HCT116 (cell line): Measurements from ENCODE around the gene PLBD2. TPM values are rescaled to one million over a fixed set of nuclear protein-coding genes. Genes with fewer than 3 reads are reported as not detected.

Source experiments
- ATAC-seq: fragments of 200-7000 bp; cut with Tn5 transposase; 2 replicates; pipeline ENCODE4 v1.9.1; 2020; ENCODE audit warnings: mild to moderate bottlenecking, moderate library complexity
- BruUV-seq: library from RNA; stranded (reverse); fragments of 400-500 nt; replicated peaks from 2 replicates; lab custom pipeline; 2021; lab: Mats Ljungman, UMichigan
- CTCF ChIA-PET: fragments of 300-600 bp; sonication (Branson Sonifier 250); formaldehyde crosslinking; loops from one replicate; lab custom pipeline; 2021; ENCODE audit warnings: antibody characterized with exemption; lab: Charles Lee
- POLR2A ChIA-PET: fragments of 300-600, 350-600 bp; sonication (Branson Sonifier 250); formaldehyde crosslinking; loops from one replicate; lab custom pipeline; 2021; ENCODE audit warnings: antibody characterized with exemption; lab: Charles Lee
- RAD21 ChIA-PET, 2 experiments: fragments of 300-600 bp; sonication (Branson Sonifier 250); formaldehyde crosslinking; loops; one replicate each; lab custom pipeline; 2023; ENCODE audit warnings: low total read pairs in 2 of 2; ENCODE audit not compliant: uncharacterized antibody in 2 of 2, unreplicated experiment in 2 of 2, low non-redundant PET in 1 of 2; lab: Charles Lee
- DNase-seq: peaks from one replicate; pipeline ENCODE4 v3.0.0-alpha.2; 2010; ENCODE audit warnings: low read depth, low spot score
- H2AFZ ChIP-seq: fragments of 200-600 bp; shearing (Covaris generic), sonication (generic); 2 replicates; pipeline ENCODE4 v1.6.1; 2017; ENCODE audit warnings: low read depth, mixed run types, mixed read lengths, antibody characterized with exemption, low read length; ENCODE audit not compliant: poor library complexity, severe bottlenecking
- H3K27ac ChIP-seq: 2 replicates; pipeline ENCODE4 v1.5.1; 2012; ENCODE audit warnings: low read depth, low read length
- H3K27me3 ChIP-seq: fragments of 200-600 bp; sonication (generic); 2 replicates; pipeline ENCODE4 v1.6.1; 2016; ENCODE audit warnings: mixed run types, low read length, mixed read lengths; ENCODE audit not compliant: insufficient read depth
- H3K36me3 ChIP-seq, 2 experiments: fragments of 200-500 bp in 1 of 2; fragments of 200-600 bp in 1 of 2; sonication (Bioruptor generic) in 1 of 2; sonication (generic) in 1 of 2; 2 replicates each; pipeline versions ENCODE4 v1.5.1 to v1.6.1; 2014 to 2016; ENCODE audit warnings: low read length in 2 of 2, inconsistent platforms in 1 of 2, mixed read lengths in 1 of 2, mixed run types in 1 of 2; ENCODE audit not compliant: insufficient read depth in 2 of 2, control insufficient read depth in 1 of 2
- H3K4me1 ChIP-seq, 2 experiments: fragments of 200-600 bp in 1 of 2; sonication (generic) in 1 of 2; 2 replicates each; pipeline versions ENCODE4 v1.5.1 to v1.6.1; 2012 to 2017; ENCODE audit warnings: low read length in 2 of 2, inconsistent platforms in 1 of 2, mild to moderate bottlenecking in 1 of 2, mixed read lengths in 1 of 2, mixed run types in 1 of 2, moderate library complexity in 1 of 2; ENCODE audit not compliant: insufficient read depth in 2 of 2, control insufficient read depth in 1 of 2
- H3K4me2 ChIP-seq: fragments of 200-600 bp; sonication (generic); 2 replicates; pipeline ENCODE4 v1.6.1; 2017; ENCODE audit warnings: mixed run types, low read length, mixed read lengths
- H3K4me3 ChIP-seq, 2 experiments: fragments of 200-600 bp in 1 of 2; sonication (generic) in 1 of 2; replicated peaks in 1 of 2; 2 replicates each; pipeline ENCODE4 v1.5.1; 2011 to 2016; ENCODE audit warnings: low read length in 2 of 2, control low read depth in 1 of 2, low read depth in 1 of 2, mild to moderate bottlenecking in 1 of 2, mixed read lengths in 1 of 2, mixed run types in 1 of 2
- H3K79me2 ChIP-seq: fragments of 200-600 bp; sonication (generic); 2 replicates; pipeline ENCODE4 v1.6.1; 2017; ENCODE audit warnings: mild to moderate bottlenecking, mixed run types, low read length, moderate library complexity, mixed read lengths; ENCODE audit not compliant: insufficient read depth
- H3K9ac ChIP-seq: fragments of 200-600 bp; sonication (generic); 2 replicates; pipeline ENCODE4 v1.6.1; 2016; ENCODE audit warnings: low read length, mixed read lengths
- H3K9me2 ChIP-seq: fragments of 200-600 bp; sonication (generic), shearing (Covaris generic); 2 replicates; pipeline ENCODE4 v1.6.1; 2017; ENCODE audit warnings: mixed run types, mild to moderate bottlenecking, moderate library complexity; ENCODE audit not compliant: insufficient read depth
- H3K9me3 ChIP-seq, 2 experiments: fragments of 200-500 bp in 1 of 2; fragments of 200-600 bp in 1 of 2; sonication (Bioruptor generic) in 1 of 2; sonication (generic) in 1 of 2; 2 replicates each; pipeline ENCODE4 v1.6.1; 2014 to 2017; ENCODE audit warnings: low read length in 2 of 2, mixed read lengths in 2 of 2, inconsistent platforms in 1 of 2, low read depth in 1 of 2, mild to moderate bottlenecking in 1 of 2, mixed run types in 1 of 2, moderate library complexity in 1 of 2; ENCODE audit not compliant: control insufficient read depth in 1 of 2, insufficient read depth in 1 of 2
- H4K20me1 ChIP-seq: fragments of 200-600 bp; sonication (generic), shearing (Covaris generic); 2 replicates; pipeline ENCODE4 v1.6.1; 2017; ENCODE audit warnings: mixed run types, mild to moderate bottlenecking, moderate library complexity; ENCODE audit not compliant: insufficient read depth
- CBX3 ChIP-seq: IDR thresholded peaks from 2 replicates; pipeline ENCODE4 v1.6.1; 2012; ENCODE audit warnings: low read depth
- CEBPB ChIP-seq: IDR thresholded peaks from 2 replicates; pipeline ENCODE4 v1.6.1; 2012; ENCODE audit warnings: low read depth
- EGR1 ChIP-seq: IDR thresholded peaks from 2 replicates; pipeline ENCODE4 v1.6.1; 2012; ENCODE audit warnings: low read depth
- EZH2phosphoT487 ChIP-seq: fragments of 200-600 bp; IDR thresholded peaks from 2 replicates; pipeline ENCODE4 v1.6.1; 2018; ENCODE audit warnings: antibody characterized with exemption, borderline replicate concordance
- FOSL1 ChIP-seq: IDR thresholded peaks from 2 replicates; pipeline ENCODE4 v1.6.1; 2012; ENCODE audit warnings: low read depth
- POLR2AphosphoS5 ChIP-seq: IDR thresholded peaks from 2 replicates; pipeline ENCODE4 v1.6.1; 2011; ENCODE audit warnings: mild to moderate bottlenecking, low read depth, low read length, moderate library complexity
- RAD21 ChIP-seq: IDR thresholded peaks from 2 replicates; pipeline ENCODE4 v1.6.1; 2012; ENCODE audit warnings: low read depth, mild to moderate bottlenecking
- REST ChIP-seq: IDR thresholded peaks from 2 replicates; pipeline ENCODE4 v1.6.1; 2012; ENCODE audit warnings: low read depth
- SIN3A ChIP-seq: IDR thresholded peaks from 2 replicates; pipeline ENCODE4 v1.6.1; 2012; ENCODE audit warnings: low read depth
- SP1 ChIP-seq: IDR thresholded peaks from 2 replicates; pipeline ENCODE4 v1.6.1; 2012; ENCODE audit warnings: low read depth
- TCF7L2 ChIP-seq: IDR thresholded peaks from 2 replicates; pipeline ENCODE4 v1.7.0; 2011; ENCODE audit warnings: borderline replicate concordance, inconsistent platforms; ENCODE audit not compliant: insufficient read depth, insufficient read length; ENCODE audit errors: extremely low read depth
- ZFX ChIP-seq: fragments of 450-650 bp; IDR thresholded peaks from 2 replicates; pipeline ENCODE4 v1.6.1; 2017
- intact Hi-C: fragments of 100-400 bp; cut with micrococcal nuclease; formaldehyde crosslinking; loops from 2 replicates; pipeline ENCODE4 v1.10.0; 2022
- total RNA-seq: library from RNA; stranded (reverse); gene quantifications from one replicate; pipeline ENCODE4 v1.2.1, GENCODE V29; 2021; ENCODE audit not compliant: unreplicated experiment
- TF ChIP-seq, protein P1 (sequence below): IDR thresholded peaks from 2 replicates; pipeline ENCODE4 v1.6.1; 2012
- TF ChIP-seq, protein P2 (sequence below), 3 experiments: fragments of 200-600 bp in 1 of 3; sonication (generic) in 1 of 3; IDR thresholded peaks in 2 of 3; conservative IDR thresholded peaks in 1 of 3; 2 replicates each; pipeline ENCODE4 v1.5.1; 2012 to 2017; ENCODE audit warnings: low read depth in 2 of 3, low read length in 2 of 3, antibody characterized with exemption in 1 of 3, borderline replicate concordance in 1 of 3, control low read depth in 1 of 3, mild to moderate bottlenecking in 1 of 3, mixed read lengths in 1 of 3, mixed run types in 1 of 3, moderate library complexity in 1 of 3; ENCODE audit not compliant: insufficient read depth in 1 of 3

Gene PLBD2
- total RNA-seq, 1 experiment from 2014 or later: 45.0 TPM

DNA sequence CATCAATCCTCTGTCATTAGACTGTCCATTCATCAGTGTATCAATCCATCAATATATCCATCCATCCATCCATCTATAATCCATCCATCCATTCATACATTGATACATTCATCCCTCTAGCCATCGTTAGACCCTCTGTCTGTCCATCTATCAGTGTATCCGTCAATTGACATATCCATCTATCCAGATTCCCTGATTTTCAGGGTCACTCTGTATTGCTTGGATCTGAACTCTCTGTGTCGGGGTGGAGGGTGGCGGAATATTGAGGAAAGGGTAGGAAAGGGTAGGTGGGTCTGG is 80.9 kb downstream of the PLBD2 start:
- Histone ChIP-seq H3K36me3 (no peaks in the 10 kb centered on the region), H3K9ac (no peak overlapping the region), H3K79me2 (no peaks in the 10 kb centered on the region), H3K4me2 (no peak overlapping the region), H3K4me1 (no peaks in the 10 kb centered on the region), H2AFZ (no peak overlapping the region), H3K27me3 (no peaks in the 10 kb centered on the region), H4K20me1 (no peaks in the 10 kb centered on the region), H3K4me3 (no peak overlapping the region), H3K9me3 (no peaks in the 10 kb centered on the region), H3K27ac (no peak overlapping the region), H3K9me2 (no peaks in the 10 kb centered on the region)
- no peak for TF ChIP-seq CBX3
- TF ChIP-seq POLR2AphosphoS5: no peak
- no peak for TF ChIP-seq ZFX
- TF ChIP-seq CEBPB: no peak
- TF ChIP-seq SIN3A: no peak
- no peak for TF ChIP-seq SP1
- TF ChIP-seq FOSL1: no peak
- no peak for TF ChIP-seq RAD21
- TF ChIP-seq, protein P1, sequence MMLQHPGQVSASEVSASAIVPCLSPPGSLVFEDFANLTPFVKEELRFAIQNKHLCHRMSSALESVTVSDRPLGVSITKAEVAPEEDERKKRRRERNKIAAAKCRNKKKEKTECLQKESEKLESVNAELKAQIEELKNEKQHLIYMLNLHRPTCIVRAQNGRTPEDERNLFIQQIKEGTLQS: no peak
- TF ChIP-seq TCF7L2: no peak
- intact Hi-C loops: loop anchor here (1.0 kb wide), 1 partner anchor 473 kb away; no protein-coding TSS in a partner anchor
- TSS peak; percentile 30 for BruUV-seq
- ATAC-seq (no peak), DNase-seq (no peak)
- ChIA-PET POLR2A (no interaction called here), CTCF (no interaction called here), RAD21 (no interaction called here)

DNA sequence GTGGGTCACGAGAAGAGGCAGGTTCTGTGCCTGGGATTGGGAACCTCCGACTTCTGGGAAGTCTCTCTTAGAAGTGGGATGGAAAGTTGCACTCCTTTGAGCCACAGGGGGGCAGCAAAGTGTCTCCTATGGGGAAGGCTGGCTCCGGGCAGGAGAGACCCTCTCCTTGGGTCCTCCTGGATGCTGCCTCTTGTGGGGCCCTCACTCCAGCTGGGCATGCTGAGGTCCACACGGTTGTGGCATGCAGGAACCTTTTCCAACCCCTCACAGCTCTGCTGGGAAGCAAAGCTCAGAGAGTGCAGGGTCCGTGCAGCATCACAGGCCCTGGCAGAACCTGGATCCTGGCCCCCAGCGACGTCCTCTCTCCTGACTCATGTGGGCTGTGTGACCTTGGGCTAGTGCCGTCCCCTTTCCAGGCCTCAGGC is 81.2 kb downstream of the PLBD2 start:
- intact Hi-C loops: loop anchor here (1.0 kb wide), 1 partner anchor 473 kb away; no protein-coding TSS in a partner anchor
- Histone ChIP-seq H3K9me3 (no peaks in the 10 kb centered on the region), H3K4me1 (no peaks in the 10 kb centered on the region), H3K4me3 (no peak overlapping the region), H2AFZ (no peak overlapping the region), H3K9ac (no peak overlapping the region), H3K79me2 (no peaks in the 10 kb centered on the region), H3K27me3 (no peaks in the 10 kb centered on the region), H3K36me3 (no peaks in the 10 kb centered on the region), H3K27ac (no peak overlapping the region), H4K20me1 (no peaks in the 10 kb centered on the region), H3K9me2 (no peaks in the 10 kb centered on the region), H3K4me2 (no peak overlapping the region)
- BruUV-seq: no TSS peak
- POLR2A ChIA-PET: no interaction called here
- ATAC-seq (peak; percentile 91), DNase-seq (no peak)
- CTCF ChIA-PET: no interaction called here
- TF ChIP-seq FOSL1 (no peak), EZH2phosphoT487 (no peak), REST (no peak), EGR1 (no peak), RAD21 (peak; percentile 81)
- TF ChIP-seq, protein P2, sequence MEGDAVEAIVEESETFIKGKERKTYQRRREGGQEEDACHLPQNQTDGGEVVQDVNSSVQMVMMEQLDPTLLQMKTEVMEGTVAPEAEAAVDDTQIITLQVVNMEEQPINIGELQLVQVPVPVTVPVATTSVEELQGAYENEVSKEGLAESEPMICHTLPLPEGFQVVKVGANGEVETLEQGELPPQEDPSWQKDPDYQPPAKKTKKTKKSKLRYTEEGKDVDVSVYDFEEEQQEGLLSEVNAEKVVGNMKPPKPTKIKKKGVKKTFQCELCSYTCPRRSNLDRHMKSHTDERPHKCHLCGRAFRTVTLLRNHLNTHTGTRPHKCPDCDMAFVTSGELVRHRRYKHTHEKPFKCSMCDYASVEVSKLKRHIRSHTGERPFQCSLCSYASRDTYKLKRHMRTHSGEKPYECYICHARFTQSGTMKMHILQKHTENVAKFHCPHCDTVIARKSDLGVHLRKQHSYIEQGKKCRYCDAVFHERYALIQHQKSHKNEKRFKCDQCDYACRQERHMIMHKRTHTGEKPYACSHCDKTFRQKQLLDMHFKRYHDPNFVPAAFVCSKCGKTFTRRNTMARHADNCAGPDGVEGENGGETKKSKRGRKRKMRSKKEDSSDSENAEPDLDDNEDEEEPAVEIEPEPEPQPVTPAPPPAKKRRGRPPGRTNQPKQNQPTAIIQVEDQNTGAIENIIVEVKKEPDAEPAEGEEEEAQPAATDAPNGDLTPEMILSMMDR (IDR thresholded peaks at IDR 0.05 in 2 of 3, conservative IDR thresholded peaks at IDR 0.05 in 1 of 3; ENCODE audit: borderline replicate concordance in 1 of 3, insufficient read depth in 1 of 3, low read depth in 2 of 3, low read length in 2 of 3): peak; percentile 41 to 79 (median 77); a peak in 5 of 6 replicates
- RAD21 ChIA-PET: no interaction called here
